ENCODE data around the gene MEGF9.

The MEGF9 gene

DNA sequence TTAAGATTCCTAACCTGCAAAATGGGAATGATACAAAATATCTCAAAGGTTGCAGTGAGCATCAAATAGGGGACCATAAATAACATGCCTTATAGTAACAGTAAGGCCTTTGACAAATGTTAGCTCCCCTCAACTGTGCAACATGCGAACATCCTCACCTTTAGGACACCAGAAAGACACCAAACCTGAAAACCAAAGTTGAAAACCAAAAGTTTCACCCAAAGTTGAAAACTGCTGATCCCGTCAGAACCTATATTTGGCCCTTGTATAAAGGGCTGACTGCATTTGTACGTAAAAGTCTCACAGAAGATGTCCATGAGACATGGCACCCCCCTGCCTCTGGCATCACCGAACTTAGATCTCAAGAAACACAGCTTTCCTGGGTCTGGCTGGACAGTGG, 146.4 kb downstream of the MEGF9 start:
- H3K79me2 ChIP-seq (ENCODE audit: insufficient read depth, low read depth) = peaks cover 74% of the 10 kb centered on the region
- H3K4me2 ChIP-seq = peak overlapping the region; percentile 78
- peaks cover 90% of the 10 kb centered on the region for H3K4me1 ChIP-seq (ENCODE audit: low read depth, poor library complexity, severe bottlenecking)
- no peaks in the 10 kb centered on the region for H3K27me3 ChIP-seq (ENCODE audit: insufficient read depth, low read depth)
- H3K9ac ChIP-seq = peak overlapping the region; percentile 33
- H3K27ac ChIP-seq = peak overlapping the region; percentile 77
- TF ChIP-seq, protein P1, sequence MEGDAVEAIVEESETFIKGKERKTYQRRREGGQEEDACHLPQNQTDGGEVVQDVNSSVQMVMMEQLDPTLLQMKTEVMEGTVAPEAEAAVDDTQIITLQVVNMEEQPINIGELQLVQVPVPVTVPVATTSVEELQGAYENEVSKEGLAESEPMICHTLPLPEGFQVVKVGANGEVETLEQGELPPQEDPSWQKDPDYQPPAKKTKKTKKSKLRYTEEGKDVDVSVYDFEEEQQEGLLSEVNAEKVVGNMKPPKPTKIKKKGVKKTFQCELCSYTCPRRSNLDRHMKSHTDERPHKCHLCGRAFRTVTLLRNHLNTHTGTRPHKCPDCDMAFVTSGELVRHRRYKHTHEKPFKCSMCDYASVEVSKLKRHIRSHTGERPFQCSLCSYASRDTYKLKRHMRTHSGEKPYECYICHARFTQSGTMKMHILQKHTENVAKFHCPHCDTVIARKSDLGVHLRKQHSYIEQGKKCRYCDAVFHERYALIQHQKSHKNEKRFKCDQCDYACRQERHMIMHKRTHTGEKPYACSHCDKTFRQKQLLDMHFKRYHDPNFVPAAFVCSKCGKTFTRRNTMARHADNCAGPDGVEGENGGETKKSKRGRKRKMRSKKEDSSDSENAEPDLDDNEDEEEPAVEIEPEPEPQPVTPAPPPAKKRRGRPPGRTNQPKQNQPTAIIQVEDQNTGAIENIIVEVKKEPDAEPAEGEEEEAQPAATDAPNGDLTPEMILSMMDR (conservative IDR thresholded peaks at IDR 0.05; ENCODE audit: low read depth, low read length) = no peak
- no peak overlapping the region for H3K4me3 ChIP-seq (IDR thresholded peaks at IDR 0.05; ENCODE audit: insufficient read depth, low read depth, low read length)
- H2AFZ ChIP-seq (ENCODE audit: low read depth) = no peak overlapping the region
- no peaks in the 10 kb centered on the region; the same call in 1 of the 2 replicates for H3K36me3 ChIP-seq (ENCODE audit: insufficient read depth)
- no peaks in the 10 kb centered on the region for H4K20me1 ChIP-seq (ENCODE audit: insufficient read depth)

DNA sequence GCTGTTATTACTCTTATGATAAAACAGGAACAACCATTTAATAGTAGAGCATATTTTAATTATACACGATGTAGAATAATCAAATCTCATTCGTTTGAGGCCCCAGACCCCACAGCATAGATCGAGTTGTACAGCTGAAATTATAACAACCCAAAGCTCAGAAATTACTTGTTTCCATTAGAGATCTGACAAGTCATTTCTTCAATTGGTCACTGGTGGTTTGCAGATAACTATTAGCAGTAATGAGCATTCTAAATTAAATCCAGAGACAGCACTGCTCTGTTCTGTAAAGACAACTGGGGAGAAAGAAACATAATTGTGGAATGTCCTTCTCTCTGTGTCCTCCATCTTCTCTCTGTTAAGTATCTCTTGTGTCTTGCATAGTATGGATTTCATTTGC, 147.2 kb downstream of the MEGF9 start:
- TF ChIP-seq, protein P1 (conservative IDR thresholded peaks at IDR 0.05; ENCODE audit: low read depth, low read length) = no peak
- H3K36me3 ChIP-seq (ENCODE audit: insufficient read depth) = no peaks in the 10 kb centered on the region; the same call in 1 of the 2 replicates
- no peak overlapping the region for H3K4me3 ChIP-seq (IDR thresholded peaks at IDR 0.05; ENCODE audit: insufficient read depth, low read depth, low read length)
- no peaks in the 10 kb centered on the region for H3K27me3 ChIP-seq (ENCODE audit: insufficient read depth, low read depth)
- peaks cover 84% of the 10 kb centered on the region for H3K4me1 ChIP-seq (ENCODE audit: low read depth, poor library complexity, severe bottlenecking)
- no peaks in the 10 kb centered on the region for H4K20me1 ChIP-seq (ENCODE audit: insufficient read depth)
- H2AFZ ChIP-seq (ENCODE audit: low read depth) = no peak overlapping the region
- no peak overlapping the region for H3K9ac ChIP-seq
- H3K27ac ChIP-seq = peak overlapping the region; percentile 77; the same call in 1 of the 2 replicates
- H3K79me2 ChIP-seq (ENCODE audit: insufficient read depth, low read depth) = peaks cover 74% of the 10 kb centered on the region
- H3K4me2 ChIP-seq = peak overlapping the region; percentile 78

DNA sequence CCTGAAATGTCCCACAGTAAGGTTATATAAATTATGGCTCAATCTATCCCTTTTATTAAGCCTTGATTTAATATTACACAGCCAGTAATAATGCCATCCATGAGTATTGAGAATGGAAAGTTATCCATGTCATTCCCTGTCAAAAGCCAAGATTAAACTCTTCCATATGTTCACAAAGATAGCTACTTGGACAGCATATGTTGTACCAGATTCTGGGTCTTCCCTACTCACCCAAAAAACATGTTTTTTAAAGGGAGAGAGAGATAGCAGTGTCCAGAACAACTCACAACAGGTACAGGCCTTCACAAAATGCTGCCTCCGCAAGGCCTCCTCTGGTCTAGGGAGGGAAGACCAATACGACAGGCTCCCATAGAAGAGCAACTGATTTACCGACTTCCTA, 149.7 kb downstream of the MEGF9 start:
- TF ChIP-seq, protein P1 (conservative IDR thresholded peaks at IDR 0.05; ENCODE audit: low read depth, low read length) = no peak
- Histone ChIP-seq H3K27me3 (ENCODE audit: insufficient read depth, low read depth) (no peaks in the 10 kb centered on the region), H3K9ac (no peak overlapping the region), H3K36me3 (ENCODE audit: insufficient read depth) (no peaks in the 10 kb centered on the region; the same call in 1 of the 2 replicates), H3K79me2 (ENCODE audit: insufficient read depth, low read depth) (peaks cover 76% of the 10 kb centered on the region; the same call in 1 of the 2 replicates), H4K20me1 (ENCODE audit: insufficient read depth) (no peaks in the 10 kb centered on the region), H2AFZ (ENCODE audit: low read depth) (no peak overlapping the region), H3K4me2 (no peak overlapping the region), H3K4me1 (ENCODE audit: low read depth, poor library complexity, severe bottlenecking) (peaks cover 72% of the 10 kb centered on the region), H3K27ac (no peak overlapping the region), H3K4me3 (IDR thresholded peaks at IDR 0.05; ENCODE audit: insufficient read depth, low read depth, low read length) (no peak overlapping the region)

DNA sequence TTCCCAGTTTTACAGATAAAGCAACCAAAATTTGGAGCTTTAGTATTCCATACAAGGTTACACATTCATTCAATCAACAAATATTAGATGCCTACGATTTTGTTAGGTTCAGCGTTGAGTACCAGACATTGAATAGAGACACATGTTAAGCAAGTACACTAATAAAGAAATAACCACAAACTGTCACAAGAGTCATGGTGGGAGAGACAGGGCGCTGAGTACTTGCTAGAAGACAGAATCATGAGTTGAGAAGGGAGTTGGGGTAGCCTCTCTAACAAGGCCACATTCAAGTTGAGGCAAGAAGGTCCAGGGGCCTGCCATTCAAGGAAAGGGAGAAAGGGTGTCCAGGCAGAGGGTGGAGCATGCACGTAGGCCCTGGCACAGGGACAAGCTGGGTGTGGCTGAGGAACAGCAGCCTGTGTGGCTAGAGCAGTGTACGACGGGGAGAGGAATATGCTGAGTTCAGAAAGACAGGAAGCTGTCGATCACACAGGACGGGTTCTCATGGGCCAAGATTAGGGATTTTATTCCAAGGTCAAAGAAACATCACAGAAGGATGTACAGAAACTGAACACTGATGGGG, 151.3 kb downstream of the MEGF9 start:
- TF ChIP-seq, protein P1 (conservative IDR thresholded peaks at IDR 0.05; ENCODE audit: low read depth, low read length) = no peak
- Histone ChIP-seq H3K4me3 (IDR thresholded peaks at IDR 0.05; ENCODE audit: insufficient read depth, low read depth, low read length) (no peak overlapping the region), H2AFZ (ENCODE audit: low read depth) (no peak overlapping the region), H4K20me1 (ENCODE audit: insufficient read depth) (no peaks in the 10 kb centered on the region), H3K4me1 (ENCODE audit: low read depth, poor library complexity, severe bottlenecking) (peaks cover 60% of the 10 kb centered on the region), H3K4me2 (no peak overlapping the region), H3K27me3 (ENCODE audit: insufficient read depth, low read depth) (no peaks in the 10 kb centered on the region), H3K27ac (no peak overlapping the region), H3K79me2 (ENCODE audit: insufficient read depth, low read depth) (peaks cover 72% of the 10 kb centered on the region; the same call in 1 of the 2 replicates), H3K9ac (no peak overlapping the region), H3K36me3 (ENCODE audit: insufficient read depth) (no peaks in the 10 kb centered on the region; the same call in 1 of the 2 replicates)
